ENCODE results near the gene ALKBH5.

ALKBH5 gene

GRCh38 chr17:18183334-18184142, at the start of gene ALKBH5:
Gene ALKBH5, plus strand, starts transcription at chr17:18183828. Its CDS starts 416 bp downstream, at chr17:18184244.
- peak; percentile 99 for DNase-seq

- no peak for DNase-seq
These were observed 47.3 kb upstream of the ALKBH5 start for GRCh38 chr17:18136357-18136756.

GRCh38 chr17:18138065-18138749, 45.4 kb upstream of the ALKBH5 start:
- no peak for DNase-seq

DNA sequence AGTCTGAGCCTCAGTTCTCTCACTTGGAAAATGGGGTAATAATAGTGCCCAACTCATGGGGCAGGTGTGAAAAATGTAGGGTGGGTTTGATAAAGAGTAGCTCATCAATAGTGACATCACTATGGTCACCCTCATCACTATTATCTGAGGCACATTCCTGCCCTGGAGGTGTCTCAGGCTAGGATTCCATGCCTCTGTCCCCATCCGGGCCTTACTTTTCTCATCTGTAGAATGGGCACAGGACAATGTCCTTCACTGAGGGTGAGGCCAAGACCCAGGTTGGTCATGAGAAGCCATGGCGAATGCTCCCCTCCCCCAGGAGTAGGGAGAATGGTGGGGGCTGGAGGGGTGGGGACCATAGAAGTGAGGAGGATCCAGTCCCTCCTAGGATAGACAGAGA, 44.5 kb upstream of the ALKBH5 start:
- DNase-seq, result no peak

GRCh38 chr17:18139498-18139897, 44.1 kb upstream of the ALKBH5 start:
- DNase-seq, result no peak

DNA sequence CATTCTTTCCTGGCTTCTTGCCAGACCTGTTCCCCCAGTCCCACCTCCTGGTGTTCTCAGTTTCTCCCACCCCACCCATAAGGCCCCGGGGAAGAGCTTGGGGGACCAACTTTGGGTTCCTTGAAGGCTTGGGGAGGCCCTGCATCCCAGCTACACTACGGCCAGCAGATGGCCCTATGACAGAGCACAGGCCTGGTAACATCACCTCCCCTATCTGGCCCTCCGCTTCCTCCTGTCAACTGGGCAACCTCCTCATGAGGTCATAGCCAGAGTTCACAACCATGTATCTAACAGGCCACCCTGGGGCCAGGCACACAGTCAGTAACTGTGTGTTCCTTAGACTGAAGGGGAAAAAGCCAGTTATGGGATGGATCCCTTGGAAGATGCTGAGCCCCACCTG, 43.7 kb upstream of the ALKBH5 start:
- no peak for DNase-seq

DNA sequence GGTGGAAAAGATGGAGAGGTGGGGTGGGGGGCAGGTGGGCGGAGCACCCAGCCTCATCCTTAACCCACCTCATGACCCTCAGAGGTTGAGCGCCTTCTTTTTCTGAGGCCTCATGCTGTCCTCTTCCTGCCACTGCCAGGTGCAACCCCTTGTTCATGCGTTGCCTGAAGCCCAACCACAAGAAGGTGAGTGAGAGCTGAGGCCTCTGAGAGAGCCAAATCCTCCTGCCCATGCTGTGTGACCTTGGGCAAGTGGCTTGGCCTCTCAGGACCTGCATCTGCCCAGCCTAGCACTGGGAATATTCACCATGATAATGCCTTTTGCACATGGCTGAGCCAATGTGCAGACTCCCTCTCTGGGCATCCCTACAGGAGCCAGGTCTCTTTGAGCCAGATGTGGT, 43.0 kb upstream of the ALKBH5 start:
- DNase-seq, result no peak

DNA sequence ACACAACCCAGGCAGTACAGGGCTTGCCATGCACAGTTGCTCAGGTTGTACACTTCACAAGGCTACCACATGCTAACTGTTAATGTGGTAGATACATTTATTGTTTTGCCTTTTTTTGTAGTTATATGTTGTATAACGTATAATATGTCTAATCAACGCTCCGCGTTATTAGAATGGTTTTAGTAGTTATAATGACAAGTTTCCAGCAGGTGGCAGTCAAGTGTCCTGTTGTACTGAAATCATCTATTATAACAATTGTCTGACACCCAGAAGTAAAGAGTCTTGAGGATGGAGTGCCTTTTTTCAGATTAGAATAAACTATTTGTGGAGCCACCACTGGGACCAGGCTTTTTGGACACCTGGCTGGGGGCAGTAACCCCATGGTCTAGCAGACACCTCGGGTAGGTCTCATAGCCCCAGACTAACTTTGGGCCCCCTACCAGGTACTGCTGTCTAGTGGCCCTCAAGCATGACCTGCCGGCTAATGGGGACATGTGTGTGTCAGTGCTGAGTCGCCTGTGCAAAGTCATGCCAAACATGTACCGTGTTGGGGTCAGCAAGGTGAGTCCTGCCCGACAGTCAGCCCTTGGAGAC, 42.3 kb upstream of the ALKBH5 start:
- no peak for DNase-seq

DNA sequence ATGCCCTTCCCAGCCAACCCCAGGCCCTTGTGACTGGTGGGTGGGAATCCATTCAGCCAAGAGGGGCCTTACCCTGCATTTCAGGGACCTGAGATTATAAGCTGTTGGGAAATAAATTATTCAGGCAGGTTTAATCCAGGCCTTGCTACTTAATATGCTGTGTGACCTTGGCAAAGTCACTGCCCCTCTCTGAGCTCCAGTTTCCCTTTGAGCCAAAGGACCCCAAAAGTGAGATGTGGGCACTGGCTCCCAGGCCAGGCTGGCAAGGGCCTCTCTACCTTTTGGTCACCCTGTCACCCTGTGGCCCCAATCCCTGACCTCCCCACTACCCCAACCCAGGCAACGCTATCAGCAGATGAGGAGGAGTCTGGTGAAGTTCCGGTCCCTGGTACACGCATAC, 41.2 kb upstream of the ALKBH5 start:
- DNase-seq, result no peak

- no peak for DNase-seq
These were observed 40.3 kb upstream of the ALKBH5 start for GRCh38 chr17:18143044-18143936.

GRCh38 chr17:18144261-18144660, 39.4 kb upstream of the ALKBH5 start:
- no peak for DNase-seq

GRCh38 chr17:18144855-18145254, 38.8 kb upstream of the ALKBH5 start:
- no peak for DNase-seq

DNA sequence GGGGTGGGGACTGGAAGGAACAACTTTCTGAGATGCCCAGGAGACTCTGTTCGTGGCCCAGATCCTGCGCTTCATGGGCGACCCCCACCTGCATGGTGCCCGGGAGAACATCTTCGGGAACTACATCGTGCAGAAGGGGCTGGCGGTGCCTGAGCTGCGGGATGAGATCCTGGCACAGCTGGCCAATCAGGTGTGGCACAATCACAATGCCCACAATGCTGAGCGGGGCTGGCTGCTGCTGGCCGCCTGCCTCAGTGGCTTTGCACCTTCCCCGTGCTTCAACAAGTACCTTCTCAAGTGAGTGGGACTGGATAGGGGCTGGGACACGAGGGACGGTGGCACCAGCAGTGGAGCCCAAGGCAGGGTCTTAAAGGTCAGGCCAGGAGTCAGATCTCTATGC, 37.8 kb upstream of the ALKBH5 start:
- DNase-seq, result no peak

- no peak for DNase-seq
These were observed 37.4 kb upstream of the ALKBH5 start for GRCh38 chr17:18146259-18146658.

DNA sequence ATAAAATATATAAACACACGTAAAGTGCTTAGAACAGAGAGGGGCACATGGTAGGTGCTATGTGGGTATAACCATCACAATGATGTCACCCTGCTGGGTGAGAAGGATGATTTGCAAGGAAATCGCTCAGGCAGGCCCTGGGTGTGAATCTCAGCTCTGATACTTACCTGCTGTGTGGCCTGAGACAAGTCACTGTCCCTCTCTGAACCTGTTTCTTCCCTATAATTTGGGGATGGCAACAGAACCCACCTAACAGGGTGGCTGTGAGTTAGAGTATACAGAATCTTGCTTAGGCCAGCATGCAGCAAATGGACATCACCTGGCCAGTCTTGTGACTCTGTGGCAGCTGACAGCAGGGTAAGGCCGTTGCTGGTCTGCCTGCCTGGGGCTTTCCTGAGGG, 36.6 kb upstream of the ALKBH5 start:
- no peak for DNase-seq

DNA sequence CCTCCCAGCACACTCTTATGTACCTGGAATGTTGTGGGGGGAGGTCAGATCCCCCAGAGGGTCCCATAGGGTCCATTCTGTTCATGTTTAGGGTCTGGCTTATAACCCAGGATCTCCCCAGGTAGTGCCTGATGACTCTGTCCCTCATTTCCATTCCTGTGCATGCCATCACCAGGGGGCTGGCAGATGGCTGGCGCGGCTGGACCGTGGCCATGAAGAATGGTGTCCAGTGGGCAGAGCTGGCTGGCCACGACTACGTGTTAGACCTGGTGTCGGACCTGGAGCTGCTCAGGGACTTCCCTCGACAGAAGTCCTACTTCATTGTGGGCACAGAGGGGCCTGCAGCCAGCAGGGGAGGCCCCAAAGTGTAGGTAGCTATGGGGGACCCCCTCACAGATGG, 35.0 kb upstream of the ALKBH5 start:
- no peak for DNase-seq

GRCh38 chr17:18151290-18151689, 32.3 kb upstream of the ALKBH5 start:
- no peak for DNase-seq

DNA sequence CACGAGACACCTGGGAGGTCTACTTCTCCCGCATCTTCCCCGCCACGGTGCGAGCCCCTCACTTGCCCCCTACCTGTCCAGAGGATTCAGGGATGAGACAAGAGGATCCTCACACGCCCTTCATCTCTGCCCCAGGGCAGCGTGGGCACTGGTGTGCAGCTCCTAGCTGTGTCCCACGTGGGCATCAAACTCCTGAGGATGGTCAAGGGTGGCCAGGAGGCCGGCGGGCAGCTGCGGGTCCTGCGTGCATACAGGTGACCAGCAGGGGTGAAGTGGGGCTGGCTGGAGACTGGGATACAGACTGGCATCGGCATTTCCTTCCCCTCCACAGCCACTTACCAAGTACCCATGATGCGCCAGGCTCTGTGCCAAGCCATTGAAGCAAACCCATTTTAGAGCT, 28.4 kb upstream of the ALKBH5 start:
- no peak for DNase-seq

DNA sequence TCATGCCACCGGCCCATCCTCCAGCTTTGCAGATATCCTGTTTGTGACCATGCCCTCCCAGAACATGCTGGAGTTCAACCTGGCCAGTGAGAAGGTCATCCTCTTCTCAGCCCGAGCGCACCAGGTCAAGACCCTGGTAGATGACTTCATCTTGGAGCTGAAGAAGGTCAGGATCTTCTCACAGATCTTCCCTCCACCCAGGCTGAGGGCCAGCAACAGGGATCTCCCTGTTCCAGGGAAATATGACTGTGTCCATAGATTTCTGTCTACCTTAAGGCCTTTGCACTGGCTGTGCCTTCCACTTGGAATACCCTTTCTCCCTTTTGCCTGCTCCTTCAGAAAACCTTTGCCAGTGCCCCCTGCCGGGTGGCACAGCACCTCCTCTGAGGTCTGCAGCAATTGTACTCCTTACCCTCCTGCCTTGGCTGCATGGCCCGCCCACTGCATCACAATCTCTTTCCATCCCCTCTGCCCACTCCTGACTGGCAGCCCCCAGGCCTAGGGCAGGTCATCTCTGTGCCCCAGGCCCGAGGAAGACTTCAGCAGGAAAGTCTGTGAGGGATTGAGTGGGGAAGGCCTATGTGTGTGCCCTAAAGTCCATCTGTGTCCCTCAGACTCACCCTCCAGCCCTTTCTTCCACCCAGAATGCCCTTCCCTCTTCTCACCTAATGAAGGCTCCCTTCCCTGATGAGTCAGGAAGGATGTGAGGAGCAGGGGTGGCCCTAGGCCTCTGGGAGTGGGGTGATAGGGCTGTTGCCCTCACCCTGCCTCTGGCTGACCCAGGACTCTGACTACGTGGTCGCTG, 27.3 kb upstream of the ALKBH5 start:
- no peak for DNase-seq

GRCh38 chr17:18156976-18157280, 26.7 kb upstream of the ALKBH5 start:
- peak; percentile 27 for DNase-seq

- peak; percentile 26 for DNase-seq
These were observed 26.2 kb upstream of the ALKBH5 start for GRCh38 chr17:18157354-18157985.

Measured in left hindlimb (tissue), 1 donor.